GM23338 (cell line): Measurements from ENCODE around the gene MPP1. TPM values are rescaled to one million over a fixed set of nuclear protein-coding genes. Genes with fewer than 3 reads are reported as not detected.

Experiments
- EZH2phosphoT487 ChIP-seq: fragments of 200-600 bp; sonication (generic); IDR thresholded peaks from one replicate; pipeline ENCODE4 v1.8.1; 2018; ENCODE audit warnings: antibody characterized with exemption; ENCODE audit not compliant: unreplicated experiment
- JUNB ChIP-seq: IDR thresholded peaks from one replicate; pipeline ENCODE4 v1.6.1; 2016; ENCODE audit warnings: antibody characterized with exemption; ENCODE audit not compliant: unreplicated experiment
- ZNF114 ChIP-seq: fragments of 250-450 bp; sonication (Bioruptor Pico); IDR thresholded peaks from 2 replicates; pipeline ENCODE4 v1.5.0; 2020; ENCODE audit warnings: mild to moderate bottlenecking, moderate library complexity
- polyA plus RNA-seq: library from polyadenylated mRNA; unstranded; fragments of >200 nt; fragmentation: Nextera tagmentation; extraction: Ambion mirVana; gene quantifications from 2 replicates; pipeline ENCODE4 v1.2.1, GENCODE V29; 2016
- total RNA-seq: library from RNA; depleted of rRNA; stranded (reverse); fragments of >200 nt; shearing (Covaris generic); gene quantifications from 2 replicates; pipeline ENCODE4 v1.2.3, GENCODE V29; 2014
- TF ChIP-seq, protein P1 (sequence below): fragments of 250-450 bp; sonication (Bioruptor Pico); IDR thresholded peaks from 2 replicates; pipeline ENCODE4 v1.5.0; 2020; ENCODE audit warnings: mild to moderate bottlenecking, moderate library complexity
- TF ChIP-seq, protein P2 (sequence below): IDR thresholded peaks from 2 replicates; pipeline ENCODE4 v1.6.1; 2016; ENCODE audit warnings: antibody characterized with exemption
- TF ChIP-seq, protein P3 (sequence below): IDR thresholded peaks from one replicate; pipeline ENCODE4 v1.6.1; 2018; ENCODE audit warnings: antibody characterized with exemption; ENCODE audit not compliant: unreplicated experiment
- TF ChIP-seq, protein P4 (sequence below), 2 experiments: fragments of 200-600 bp in 1 of 2; sonication (generic) in 1 of 2; conservative IDR thresholded peaks; 2 replicates each; pipeline versions ENCODE4 v1.5.1 to v1.6.1; 2016 to 2017; ENCODE audit warnings: antibody characterized with exemption in 2 of 2, low read depth in 2 of 2, mild to moderate bottlenecking in 2 of 2, moderate library complexity in 1 of 2

Gene MPP1
- total and polyA plus RNA-seq, 2 experiments from 2014 or later: 18.7 to 27.2 TPM

DNA sequence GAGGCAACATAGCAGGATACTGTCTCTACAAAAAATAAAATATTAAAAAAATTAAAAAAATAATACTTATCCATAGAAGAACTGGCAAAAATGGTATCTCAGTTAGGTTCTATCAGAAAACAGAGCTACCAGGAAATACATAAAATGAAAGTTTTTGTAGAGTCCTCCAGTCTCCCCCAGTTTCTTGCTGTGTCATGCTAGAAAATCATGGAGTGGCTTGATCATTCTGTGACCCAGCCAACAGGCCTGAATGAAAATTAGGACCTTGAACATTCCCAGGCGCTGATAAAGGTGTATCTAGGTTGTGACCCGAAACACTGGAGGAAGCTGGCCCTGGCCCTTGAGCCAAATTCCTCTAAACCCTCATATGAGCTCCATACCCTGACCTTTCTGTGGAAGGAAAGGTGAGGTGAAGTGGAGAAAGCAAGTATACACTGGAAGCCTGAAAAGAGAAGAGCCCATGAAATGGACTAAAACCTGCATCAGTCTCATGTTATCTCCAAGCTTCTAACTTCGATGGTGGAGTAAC, 28.5 kb upstream of the MPP1 start (continued):
- TF ChIP-seq, protein P1, sequence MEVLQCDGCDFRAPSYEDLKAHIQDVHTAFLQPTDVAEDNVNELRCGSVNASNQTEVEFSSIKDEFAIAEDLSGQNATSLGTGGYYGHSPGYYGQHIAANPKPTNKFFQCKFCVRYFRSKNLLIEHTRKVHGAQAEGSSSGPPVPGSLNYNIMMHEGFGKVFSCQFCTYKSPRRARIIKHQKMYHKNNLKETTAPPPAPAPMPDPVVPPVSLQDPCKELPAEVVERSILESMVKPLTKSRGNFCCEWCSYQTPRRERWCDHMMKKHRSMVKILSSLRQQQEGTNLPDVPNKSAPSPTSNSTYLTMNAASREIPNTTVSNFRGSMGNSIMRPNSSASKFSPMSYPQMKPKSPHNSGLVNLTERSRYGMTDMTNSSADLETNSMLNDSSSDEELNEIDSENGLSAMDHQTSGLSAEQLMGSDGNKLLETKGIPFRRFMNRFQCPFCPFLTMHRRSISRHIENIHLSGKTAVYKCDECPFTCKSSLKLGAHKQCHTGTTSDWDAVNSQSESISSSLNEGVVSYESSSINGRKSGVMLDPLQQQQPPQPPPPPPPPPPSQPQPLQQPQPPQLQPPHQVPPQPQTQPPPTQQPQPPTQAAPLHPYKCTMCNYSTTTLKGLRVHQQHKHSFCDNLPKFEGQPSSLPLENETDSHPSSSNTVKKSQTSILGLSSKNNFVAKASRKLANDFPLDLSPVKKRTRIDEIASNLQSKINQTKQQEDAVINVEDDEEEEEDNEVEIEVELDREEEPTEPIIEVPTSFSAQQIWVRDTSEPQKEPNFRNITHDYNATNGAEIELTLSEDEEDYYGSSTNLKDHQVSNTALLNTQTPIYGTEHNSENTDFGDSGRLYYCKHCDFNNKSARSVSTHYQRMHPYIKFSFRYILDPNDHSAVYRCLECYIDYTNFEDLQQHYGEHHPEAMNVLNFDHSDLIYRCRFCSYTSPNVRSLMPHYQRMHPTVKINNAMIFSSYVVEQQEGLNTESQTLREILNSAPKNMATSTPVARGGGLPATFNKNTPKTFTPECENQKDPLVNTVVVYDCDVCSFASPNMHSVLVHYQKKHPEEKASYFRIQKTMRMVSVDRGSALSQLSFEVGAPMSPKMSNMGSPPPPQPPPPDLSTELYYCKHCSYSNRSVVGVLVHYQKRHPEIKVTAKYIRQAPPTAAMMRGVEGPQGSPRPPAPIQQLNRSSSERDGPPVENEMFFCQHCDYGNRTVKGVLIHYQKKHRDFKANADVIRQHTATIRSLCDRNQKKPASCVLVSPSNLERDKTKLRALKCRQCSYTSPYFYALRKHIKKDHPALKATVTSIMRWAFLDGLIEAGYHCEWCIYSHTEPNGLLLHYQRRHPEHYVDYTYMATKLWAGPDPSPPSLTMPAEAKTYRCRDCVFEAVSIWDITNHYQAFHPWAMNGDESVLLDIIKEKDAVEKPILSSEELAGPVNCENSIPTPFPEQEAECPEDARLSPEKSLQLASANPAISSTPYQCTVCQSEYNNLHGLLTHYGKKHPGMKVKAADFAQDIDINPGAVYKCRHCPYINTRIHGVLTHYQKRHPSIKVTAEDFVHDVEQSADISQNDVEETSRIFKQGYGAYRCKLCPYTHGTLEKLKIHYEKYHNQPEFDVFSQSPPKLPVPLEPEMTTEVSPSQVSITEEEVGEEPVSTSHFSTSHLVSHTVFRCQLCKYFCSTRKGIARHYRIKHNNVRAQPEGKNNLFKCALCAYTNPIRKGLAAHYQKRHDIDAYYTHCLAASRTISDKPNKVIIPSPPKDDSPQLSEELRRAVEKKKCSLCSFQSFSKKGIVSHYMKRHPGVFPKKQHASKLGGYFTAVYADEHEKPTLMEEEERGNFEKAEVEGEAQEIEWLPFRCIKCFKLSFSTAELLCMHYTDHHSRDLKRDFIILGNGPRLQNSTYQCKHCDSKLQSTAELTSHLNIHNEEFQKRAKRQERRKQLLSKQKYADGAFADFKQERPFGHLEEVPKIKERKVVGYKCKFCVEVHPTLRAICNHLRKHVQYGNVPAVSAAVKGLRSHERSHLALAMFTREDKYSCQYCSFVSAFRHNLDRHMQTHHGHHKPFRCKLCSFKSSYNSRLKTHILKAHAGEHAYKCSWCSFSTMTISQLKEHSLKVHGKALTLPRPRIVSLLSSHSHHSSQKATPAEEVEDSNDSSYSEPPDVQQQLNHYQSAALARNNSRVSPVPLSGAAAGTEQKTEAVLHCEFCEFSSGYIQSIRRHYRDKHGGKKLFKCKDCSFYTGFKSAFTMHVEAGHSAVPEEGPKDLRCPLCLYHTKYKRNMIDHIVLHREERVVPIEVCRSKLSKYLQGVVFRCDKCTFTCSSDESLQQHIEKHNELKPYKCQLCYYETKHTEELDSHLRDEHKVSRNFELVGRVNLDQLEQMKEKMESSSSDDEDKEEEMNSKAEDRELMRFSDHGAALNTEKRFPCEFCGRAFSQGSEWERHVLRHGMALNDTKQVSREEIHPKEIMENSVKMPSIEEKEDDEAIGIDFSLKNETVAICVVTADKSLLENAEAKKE (CRISPR knock-in tag): no peak
- TF ChIP-seq JUNB: no peak
- TF ChIP-seq EZH2phosphoT487: no peak
- no peak for TF ChIP-seq ZNF114 (CRISPR knock-in tag)
- TF ChIP-seq, protein P2, sequence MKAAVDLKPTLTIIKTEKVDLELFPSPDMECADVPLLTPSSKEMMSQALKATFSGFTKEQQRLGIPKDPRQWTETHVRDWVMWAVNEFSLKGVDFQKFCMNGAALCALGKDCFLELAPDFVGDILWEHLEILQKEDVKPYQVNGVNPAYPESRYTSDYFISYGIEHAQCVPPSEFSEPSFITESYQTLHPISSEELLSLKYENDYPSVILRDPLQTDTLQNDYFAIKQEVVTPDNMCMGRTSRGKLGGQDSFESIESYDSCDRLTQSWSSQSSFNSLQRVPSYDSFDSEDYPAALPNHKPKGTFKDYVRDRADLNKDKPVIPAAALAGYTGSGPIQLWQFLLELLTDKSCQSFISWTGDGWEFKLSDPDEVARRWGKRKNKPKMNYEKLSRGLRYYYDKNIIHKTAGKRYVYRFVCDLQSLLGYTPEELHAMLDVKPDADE: no peak
- TF ChIP-seq, protein P3, sequence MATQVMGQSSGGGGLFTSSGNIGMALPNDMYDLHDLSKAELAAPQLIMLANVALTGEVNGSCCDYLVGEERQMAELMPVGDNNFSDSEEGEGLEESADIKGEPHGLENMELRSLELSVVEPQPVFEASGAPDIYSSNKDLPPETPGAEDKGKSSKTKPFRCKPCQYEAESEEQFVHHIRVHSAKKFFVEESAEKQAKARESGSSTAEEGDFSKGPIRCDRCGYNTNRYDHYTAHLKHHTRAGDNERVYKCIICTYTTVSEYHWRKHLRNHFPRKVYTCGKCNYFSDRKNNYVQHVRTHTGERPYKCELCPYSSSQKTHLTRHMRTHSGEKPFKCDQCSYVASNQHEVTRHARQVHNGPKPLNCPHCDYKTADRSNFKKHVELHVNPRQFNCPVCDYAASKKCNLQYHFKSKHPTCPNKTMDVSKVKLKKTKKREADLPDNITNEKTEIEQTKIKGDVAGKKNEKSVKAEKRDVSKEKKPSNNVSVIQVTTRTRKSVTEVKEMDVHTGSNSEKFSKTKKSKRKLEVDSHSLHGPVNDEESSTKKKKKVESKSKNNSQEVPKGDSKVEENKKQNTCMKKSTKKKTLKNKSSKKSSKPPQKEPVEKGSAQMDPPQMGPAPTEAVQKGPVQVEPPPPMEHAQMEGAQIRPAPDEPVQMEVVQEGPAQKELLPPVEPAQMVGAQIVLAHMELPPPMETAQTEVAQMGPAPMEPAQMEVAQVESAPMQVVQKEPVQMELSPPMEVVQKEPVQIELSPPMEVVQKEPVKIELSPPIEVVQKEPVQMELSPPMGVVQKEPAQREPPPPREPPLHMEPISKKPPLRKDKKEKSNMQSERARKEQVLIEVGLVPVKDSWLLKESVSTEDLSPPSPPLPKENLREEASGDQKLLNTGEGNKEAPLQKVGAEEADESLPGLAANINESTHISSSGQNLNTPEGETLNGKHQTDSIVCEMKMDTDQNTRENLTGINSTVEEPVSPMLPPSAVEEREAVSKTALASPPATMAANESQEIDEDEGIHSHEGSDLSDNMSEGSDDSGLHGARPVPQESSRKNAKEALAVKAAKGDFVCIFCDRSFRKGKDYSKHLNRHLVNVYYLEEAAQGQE: no peak
- TF ChIP-seq, protein P4, sequence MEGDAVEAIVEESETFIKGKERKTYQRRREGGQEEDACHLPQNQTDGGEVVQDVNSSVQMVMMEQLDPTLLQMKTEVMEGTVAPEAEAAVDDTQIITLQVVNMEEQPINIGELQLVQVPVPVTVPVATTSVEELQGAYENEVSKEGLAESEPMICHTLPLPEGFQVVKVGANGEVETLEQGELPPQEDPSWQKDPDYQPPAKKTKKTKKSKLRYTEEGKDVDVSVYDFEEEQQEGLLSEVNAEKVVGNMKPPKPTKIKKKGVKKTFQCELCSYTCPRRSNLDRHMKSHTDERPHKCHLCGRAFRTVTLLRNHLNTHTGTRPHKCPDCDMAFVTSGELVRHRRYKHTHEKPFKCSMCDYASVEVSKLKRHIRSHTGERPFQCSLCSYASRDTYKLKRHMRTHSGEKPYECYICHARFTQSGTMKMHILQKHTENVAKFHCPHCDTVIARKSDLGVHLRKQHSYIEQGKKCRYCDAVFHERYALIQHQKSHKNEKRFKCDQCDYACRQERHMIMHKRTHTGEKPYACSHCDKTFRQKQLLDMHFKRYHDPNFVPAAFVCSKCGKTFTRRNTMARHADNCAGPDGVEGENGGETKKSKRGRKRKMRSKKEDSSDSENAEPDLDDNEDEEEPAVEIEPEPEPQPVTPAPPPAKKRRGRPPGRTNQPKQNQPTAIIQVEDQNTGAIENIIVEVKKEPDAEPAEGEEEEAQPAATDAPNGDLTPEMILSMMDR (conservative IDR thresholded peaks at IDR 0.05; ENCODE audit: low read depth in 2 of 2): no peak
